ENCODE results near the gene SAMD8. TPM values are rescaled to one million over a fixed set of nuclear protein-coding genes. Genes with fewer than 3 reads are reported as not detected.

The SAMD8 gene
- total and polyA plus RNA-seq, 2 donors (not counting 1 experiment from before 2014, with no cell fraction given) = 15.9 to 35.7 TPM

DNA sequence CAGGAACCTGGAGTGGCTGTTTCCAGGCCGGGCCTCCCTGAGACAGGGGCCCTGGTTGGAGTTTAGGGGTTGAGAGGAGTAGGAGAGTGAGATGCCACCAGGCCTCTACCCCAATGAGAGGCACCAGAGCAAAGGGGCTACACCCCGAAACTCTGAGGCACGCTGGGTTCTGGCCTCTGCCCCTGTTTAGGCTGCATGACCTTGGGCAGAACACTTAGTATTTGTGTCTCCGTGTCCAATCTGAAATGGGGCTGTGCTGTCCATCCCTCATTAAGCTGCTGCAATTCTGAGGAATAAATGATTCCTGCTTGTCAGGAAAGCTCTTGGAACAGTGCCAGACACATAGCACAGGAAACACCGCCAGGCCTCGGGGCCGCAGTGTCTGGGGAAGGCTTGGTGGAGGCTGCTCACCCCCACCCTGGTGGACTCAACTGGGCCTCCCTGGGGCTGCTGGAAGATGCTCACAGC is 40.5 kb upstream of the SAMD8 start:
- ChIA-PET POLR2A (no interaction called here), CTCF (interaction anchor here (0.5 kb wide), 1 partner anchor 554 kb away, joined by 3 read pairs; no protein-coding TSS in a partner anchor)
- ATAC-seq (ENCODE audit: low read depth) (no peak), DNase-seq (no peak)
- WGBS (ENCODE audit: insufficient coverage) = 73% methylated on average over 7 of the region's 7 CpGs
- Histone ChIP-seq H3K4me3 (ENCODE audit: control extremely low read depth in 1 of 5, extremely low read depth in 1 of 5, insufficient read depth in 1 of 5, low read depth in 2 of 5, low read length in 4 of 5) (no peak overlapping the region), H4K20me1 (ENCODE audit: control insufficient read depth, insufficient read depth, low read length, poor library complexity, severe bottlenecking) (no peaks in the 10 kb centered on the region), H3K79me2 (ENCODE audit: control insufficient read depth, insufficient read depth, low read length) (no peaks in the 10 kb centered on the region), H3K9me3 (ENCODE audit: control extremely low read depth in 1 of 3, control insufficient read depth in 2 of 3, insufficient read depth in 1 of 3, low read length in 2 of 3) (no peaks in the 10 kb centered on the region), H3K27me3 (replicated peaks in 1 of 4; ENCODE audit: control extremely low read depth in 1 of 4, control insufficient read depth in 3 of 4, insufficient read depth in 4 of 4, low read length in 3 of 4) (no peaks in the 10 kb centered on the region), H3K27ac (ENCODE audit: low read length in 2 of 2) (no peak overlapping the region), H2AFZ (ENCODE audit: insufficient read depth, low read depth, low read length, poor library complexity, severe bottlenecking) (no peak overlapping the region), H3K9ac (ENCODE audit: low read length) (no peak overlapping the region), H3K4me1 (ENCODE audit: control insufficient read depth in 2 of 2, insufficient read depth in 2 of 2, low read length in 2 of 2) (no peaks in the 10 kb centered on the region), H3K4me2 (replicated peaks; ENCODE audit: low read depth, low read length, poor library complexity, severe bottlenecking) (no peak overlapping the region), H3K36me3 (replicated peaks in 1 of 2; ENCODE audit: control extremely low read depth in 1 of 2, control insufficient read depth in 1 of 2, extremely low read depth in 1 of 2, insufficient read depth in 2 of 2, low read length in 1 of 2) (no peaks in the 10 kb centered on the region)
- Mint-ChIP-seq H3K27me3 (no peaks in the 10 kb centered on the region), H3K4me3 (no peak overlapping the region), H3K4me1 (no peaks in the 10 kb centered on the region), H3K27ac (no peak overlapping the region), H3K9me3 (ENCODE audit: insufficient read depth) (no peaks in the 10 kb centered on the region)
- TF ChIP-seq EZH2 (IDR thresholded peaks at IDR 0.05; ENCODE audit: borderline replicate concordance, insufficient read depth, low read depth, low read length, poor library complexity, severe bottlenecking) = no peak
- TF ChIP-seq, protein P1, sequence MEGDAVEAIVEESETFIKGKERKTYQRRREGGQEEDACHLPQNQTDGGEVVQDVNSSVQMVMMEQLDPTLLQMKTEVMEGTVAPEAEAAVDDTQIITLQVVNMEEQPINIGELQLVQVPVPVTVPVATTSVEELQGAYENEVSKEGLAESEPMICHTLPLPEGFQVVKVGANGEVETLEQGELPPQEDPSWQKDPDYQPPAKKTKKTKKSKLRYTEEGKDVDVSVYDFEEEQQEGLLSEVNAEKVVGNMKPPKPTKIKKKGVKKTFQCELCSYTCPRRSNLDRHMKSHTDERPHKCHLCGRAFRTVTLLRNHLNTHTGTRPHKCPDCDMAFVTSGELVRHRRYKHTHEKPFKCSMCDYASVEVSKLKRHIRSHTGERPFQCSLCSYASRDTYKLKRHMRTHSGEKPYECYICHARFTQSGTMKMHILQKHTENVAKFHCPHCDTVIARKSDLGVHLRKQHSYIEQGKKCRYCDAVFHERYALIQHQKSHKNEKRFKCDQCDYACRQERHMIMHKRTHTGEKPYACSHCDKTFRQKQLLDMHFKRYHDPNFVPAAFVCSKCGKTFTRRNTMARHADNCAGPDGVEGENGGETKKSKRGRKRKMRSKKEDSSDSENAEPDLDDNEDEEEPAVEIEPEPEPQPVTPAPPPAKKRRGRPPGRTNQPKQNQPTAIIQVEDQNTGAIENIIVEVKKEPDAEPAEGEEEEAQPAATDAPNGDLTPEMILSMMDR (IDR thresholded peaks at IDR 0.05) = no peak
- intact Hi-C loops (cut with micrococcal nuclease) = no loop called here

DNA sequence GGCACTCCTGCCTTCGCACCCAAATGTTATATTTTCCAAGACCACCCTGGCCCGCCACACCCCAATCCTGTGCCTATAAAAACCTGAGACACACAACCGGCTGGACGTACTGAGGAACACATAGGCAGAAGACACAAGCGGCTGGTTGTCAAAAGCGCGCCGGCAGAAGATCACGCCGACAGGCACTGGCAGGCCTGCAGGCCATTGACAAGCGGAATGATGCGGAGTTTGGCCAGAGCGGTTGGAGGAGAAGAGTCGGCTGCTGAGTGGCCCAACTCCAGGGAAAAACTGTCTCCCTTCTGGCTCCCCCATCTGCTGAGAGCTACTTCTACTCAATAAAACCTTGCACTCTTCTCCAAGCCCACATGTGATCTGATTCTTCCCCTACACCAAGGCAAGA is 39.7 kb upstream of the SAMD8 start:
- POLR2A ChIA-PET = no interaction called here

More for the DNA sequence above, 39.7 kb upstream of the SAMD8 start:
- no peaks in the 10 kb centered on the region for H3K79me2 ChIP-seq (ENCODE audit: control insufficient read depth, insufficient read depth, low read length)
- H3K9me3 ChIP-seq (ENCODE audit: control extremely low read depth in 1 of 3, control insufficient read depth in 2 of 3, insufficient read depth in 1 of 3, low read length in 2 of 3) = no peaks in the 10 kb centered on the region
- H3K27me3 ChIP-seq (replicated peaks in 1 of 4; ENCODE audit: control extremely low read depth in 1 of 4, control insufficient read depth in 3 of 4, insufficient read depth in 4 of 4, low read length in 3 of 4) = no peaks in the 10 kb centered on the region
- ATAC-seq (ENCODE audit: low read depth) (no peak), DNase-seq (no peak)
- no peak overlapping the region for H2AFZ ChIP-seq (ENCODE audit: insufficient read depth, low read depth, low read length, poor library complexity, severe bottlenecking)
- H3K4me3 ChIP-seq (ENCODE audit: control extremely low read depth in 1 of 5, extremely low read depth in 1 of 5, insufficient read depth in 1 of 5, low read depth in 2 of 5, low read length in 4 of 5) = no peak overlapping the region
- intact Hi-C loops (cut with micrococcal nuclease) = no loop called here
- H3K27ac ChIP-seq (ENCODE audit: low read length in 2 of 2) = no peak overlapping the region
- no peak overlapping the region for H3K9ac ChIP-seq (ENCODE audit: low read length)
- H3K4me3 Mint-ChIP-seq = no peak overlapping the region
- no peaks in the 10 kb centered on the region for H3K36me3 ChIP-seq (replicated peaks in 1 of 2; ENCODE audit: control extremely low read depth in 1 of 2, control insufficient read depth in 1 of 2, extremely low read depth in 1 of 2, insufficient read depth in 2 of 2, low read length in 1 of 2)
- H3K4me2 ChIP-seq (replicated peaks; ENCODE audit: low read depth, low read length, poor library complexity, severe bottlenecking) = no peak overlapping the region
- no peaks in the 10 kb centered on the region for H3K27me3 Mint-ChIP-seq
- 100% methylated on average over 13 of the region's 14 CpGs for WGBS (ENCODE audit: insufficient coverage)
- no peaks in the 10 kb centered on the region for H3K4me1 Mint-ChIP-seq
- no peaks in the 10 kb centered on the region for H3K9me3 Mint-ChIP-seq (ENCODE audit: insufficient read depth)
- no peaks in the 10 kb centered on the region for H4K20me1 ChIP-seq (ENCODE audit: control insufficient read depth, insufficient read depth, low read length, poor library complexity, severe bottlenecking)
- no peak overlapping the region for H3K27ac Mint-ChIP-seq
- TF ChIP-seq, protein P1 (IDR thresholded peaks at IDR 0.05) = no peak
- TF ChIP-seq EZH2 (IDR thresholded peaks at IDR 0.05; ENCODE audit: borderline replicate concordance, insufficient read depth, low read depth, low read length, poor library complexity, severe bottlenecking) = no peak
- no peaks in the 10 kb centered on the region for H3K4me1 ChIP-seq (ENCODE audit: control insufficient read depth in 2 of 2, insufficient read depth in 2 of 2, low read length in 2 of 2)
- CTCF ChIA-PET = no interaction called here

All from B cell (primary cell).